GM15510 (cell line): ENCODE data around the gene CLPSL2.

Experiments
- POLR2A ChIP-seq: IDR thresholded peaks from 3 replicates; pipeline ENCODE4 v1.6.1; 2011; ENCODE audit warnings: borderline replicate concordance; ENCODE audit not compliant: insufficient read length; ENCODE audit errors: extremely low read depth

Gene CLPSL2

GRCh38 chr6:35737413-35738211 lies 38.8 kb upstream of the CLPSL2 start:
- TF ChIP-seq POLR2A, result no peak

GRCh38 chr6:35739645-35740524 lies 36.5 kb upstream of the CLPSL2 start:
- TF ChIP-seq POLR2A, result no peak

GRCh38 chr6:35742842-35743241 lies 33.6 kb upstream of the CLPSL2 start:
- no peak for TF ChIP-seq POLR2A

GRCh38 chr6:35745509-35745908 lies 30.9 kb upstream of the CLPSL2 start:
- TF ChIP-seq POLR2A, result no peak

GRCh38 chr6:35746516-35746915 lies 29.9 kb upstream of the CLPSL2 start:
- no peak for TF ChIP-seq POLR2A

GRCh38 chr6:35747877-35748276 lies 28.5 kb upstream of the CLPSL2 start:
- no peak for TF ChIP-seq POLR2A

- no peak for TF ChIP-seq POLR2A
Observed at GRCh38 chr6:35750557-35750956, 25.8 kb upstream of the CLPSL2 start.

- TF ChIP-seq POLR2A, result no peak
Observed at GRCh38 chr6:35751594-35751993, 24.8 kb upstream of the CLPSL2 start.

GRCh38 chr6:35752330-35752729 lies 24.1 kb upstream of the CLPSL2 start:
- TF ChIP-seq POLR2A, result no peak

GRCh38 chr6:35754452-35755277 lies 21.7 kb upstream of the CLPSL2 start:
- TF ChIP-seq POLR2A, result no peak

GRCh38 chr6:35755278-35755924 lies 21.0 kb upstream of the CLPSL2 start:
- TF ChIP-seq POLR2A, result no peak

GRCh38 chr6:35757456-35758123 lies 18.8 kb upstream of the CLPSL2 start:
- no peak for TF ChIP-seq POLR2A

- TF ChIP-seq POLR2A, result no peak
Observed at GRCh38 chr6:35759426-35759825, 17.0 kb upstream of the CLPSL2 start.

GRCh38 chr6:35765739-35766138 lies 10.7 kb upstream of the CLPSL2 start:
- TF ChIP-seq POLR2A, result no peak

- TF ChIP-seq POLR2A, result no peak
Observed at GRCh38 chr6:35769211-35769610, 7.2 kb upstream of the CLPSL2 start.

GRCh38 chr6:35771343-35771627 lies 5.1 kb upstream of the CLPSL2 start:
- no peak for TF ChIP-seq POLR2A
